22Rv1 (cell line): ENCODE measurements around the gene GPR132.

Experiments used
- ZFX ChIP-seq: fragments of 450-650 bp; IDR thresholded peaks from 2 replicates; pipeline ENCODE4 v1.6.1; 2017; ENCODE audit warnings: antibody characterized with exemption, borderline replicate concordance
- TF ChIP-seq, protein P1 (sequence below): fragments of 450-650 bp; IDR thresholded peaks from 2 replicates; pipeline ENCODE4 v1.5.1; 2017; ENCODE audit warnings: mild to moderate bottlenecking

DNA sequence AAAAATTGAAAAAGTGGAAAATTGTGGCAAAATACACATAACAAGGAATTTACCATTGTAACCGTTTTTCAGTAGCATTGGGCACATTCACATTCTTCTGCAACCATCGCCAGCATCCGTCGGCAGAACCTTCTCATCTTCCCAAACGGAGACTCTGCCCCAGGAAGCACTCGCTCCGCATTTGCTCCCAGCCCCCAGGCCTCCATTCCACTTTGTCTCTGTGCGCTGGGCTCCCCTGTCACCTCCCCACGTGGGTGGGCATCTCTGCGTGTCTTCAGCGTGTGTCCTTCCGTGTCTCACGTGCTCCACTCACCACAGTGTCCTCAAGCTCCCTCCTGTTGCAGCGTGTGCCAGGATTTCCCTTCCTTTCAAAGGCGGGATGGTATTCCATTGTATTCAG, 9.9 kb downstream of the GPR132 start:
- TF ChIP-seq, protein P1, sequence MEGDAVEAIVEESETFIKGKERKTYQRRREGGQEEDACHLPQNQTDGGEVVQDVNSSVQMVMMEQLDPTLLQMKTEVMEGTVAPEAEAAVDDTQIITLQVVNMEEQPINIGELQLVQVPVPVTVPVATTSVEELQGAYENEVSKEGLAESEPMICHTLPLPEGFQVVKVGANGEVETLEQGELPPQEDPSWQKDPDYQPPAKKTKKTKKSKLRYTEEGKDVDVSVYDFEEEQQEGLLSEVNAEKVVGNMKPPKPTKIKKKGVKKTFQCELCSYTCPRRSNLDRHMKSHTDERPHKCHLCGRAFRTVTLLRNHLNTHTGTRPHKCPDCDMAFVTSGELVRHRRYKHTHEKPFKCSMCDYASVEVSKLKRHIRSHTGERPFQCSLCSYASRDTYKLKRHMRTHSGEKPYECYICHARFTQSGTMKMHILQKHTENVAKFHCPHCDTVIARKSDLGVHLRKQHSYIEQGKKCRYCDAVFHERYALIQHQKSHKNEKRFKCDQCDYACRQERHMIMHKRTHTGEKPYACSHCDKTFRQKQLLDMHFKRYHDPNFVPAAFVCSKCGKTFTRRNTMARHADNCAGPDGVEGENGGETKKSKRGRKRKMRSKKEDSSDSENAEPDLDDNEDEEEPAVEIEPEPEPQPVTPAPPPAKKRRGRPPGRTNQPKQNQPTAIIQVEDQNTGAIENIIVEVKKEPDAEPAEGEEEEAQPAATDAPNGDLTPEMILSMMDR = no peak
- TF ChIP-seq ZFX = no peak
